H9 (cell line): ENCODE measurements around the gene ZDHHC13. TPM values are rescaled to one million over a fixed set of nuclear protein-coding genes. Genes with fewer than 3 reads are reported as not detected.

ENCODE experiments used
- DNase-seq: peaks from one replicate; pipeline ENCODE4 v3.0.0-alpha.2; 2017
- H2AFZ ChIP-seq: one replicate; pipeline ENCODE4 v1.6.1; 2013; ENCODE audit warnings: mild to moderate bottlenecking, low read length, control low read depth, moderate library complexity
- H2AK5ac ChIP-seq: 2 replicates; pipeline ENCODE4 v1.6.1; 2013; ENCODE audit warnings: low read length, control low read depth, mixed read lengths; ENCODE audit not compliant: insufficient read length
- H2BK120ac ChIP-seq: one replicate; pipeline ENCODE4 v1.6.1; 2013; ENCODE audit warnings: low read depth, mild to moderate bottlenecking, low read length, control low read depth, inconsistent platforms; ENCODE audit not compliant: poor library complexity, severe bottlenecking
- H2BK12ac ChIP-seq: 2 replicates; pipeline ENCODE4 v1.6.1; 2013; ENCODE audit warnings: low read length, control low read depth, mixed read lengths, low read depth; ENCODE audit not compliant: insufficient read length
- H2BK15ac ChIP-seq: 2 replicates; pipeline ENCODE4 v1.6.1; 2013; ENCODE audit warnings: low read depth, low read length, control low read depth
- H2BK20ac ChIP-seq: one replicate; pipeline ENCODE4 v1.6.1; 2013; ENCODE audit warnings: low read depth, mild to moderate bottlenecking, low read length, control low read depth, inconsistent platforms; ENCODE audit not compliant: poor library complexity, severe bottlenecking
- H2BK5ac ChIP-seq: 2 replicates; pipeline ENCODE4 v1.6.1; 2013; ENCODE audit warnings: low read length, control low read depth, mixed read lengths; ENCODE audit not compliant: insufficient read length
- H3K14ac ChIP-seq: 2 replicates; pipeline ENCODE4 v1.6.1; 2013; ENCODE audit warnings: low read length, control low read depth; ENCODE audit not compliant: insufficient read depth
- H3K18ac ChIP-seq: 2 replicates; pipeline ENCODE4 v1.6.1; 2013; ENCODE audit warnings: low read depth, mild to moderate bottlenecking, mixed read lengths, low read length, control low read depth; ENCODE audit not compliant: insufficient read length
- H3K23ac ChIP-seq: 2 replicates; pipeline ENCODE4 v1.6.1; 2013; ENCODE audit warnings: low read length, control low read depth, mixed read lengths, low read depth; ENCODE audit not compliant: insufficient read length
- H3K23me2 ChIP-seq: 2 replicates; pipeline ENCODE4 v1.6.1; 2013; ENCODE audit warnings: low read depth, mild to moderate bottlenecking, mixed read lengths, low read length, control low read depth; ENCODE audit not compliant: insufficient read length, poor library complexity, severe bottlenecking
- H3K27ac ChIP-seq: 2 replicates; pipeline ENCODE4 v1.5.1; 2013; ENCODE audit warnings: low read length, control low read depth, mixed read lengths, low read depth; ENCODE audit not compliant: insufficient read length
- H3K27me3 ChIP-seq: 2 replicates; pipeline ENCODE4 v1.6.1; 2013; ENCODE audit warnings: low read length, control low read depth, inconsistent platforms; ENCODE audit not compliant: insufficient read depth
- H3K4ac ChIP-seq: 2 replicates; pipeline ENCODE4 v1.6.1; 2013; ENCODE audit warnings: low read depth, mild to moderate bottlenecking, control low read depth, inconsistent platforms, low read length, moderate library complexity
- H3K4me1 ChIP-seq: 2 replicates; pipeline ENCODE4 v1.6.1; 2013; ENCODE audit warnings: low read length, control low read depth, inconsistent platforms; ENCODE audit not compliant: insufficient read depth
- H3K4me2 ChIP-seq: 2 replicates; pipeline ENCODE4 v1.6.1; 2013; ENCODE audit warnings: low read length, control low read depth, mixed read lengths; ENCODE audit not compliant: insufficient read length, insufficient read depth
- H3K56ac ChIP-seq: 2 replicates; pipeline ENCODE4 v1.6.1; 2013; ENCODE audit warnings: low read depth, mild to moderate bottlenecking, mixed read lengths, low read length, control low read depth; ENCODE audit not compliant: insufficient read length
- H3K79me1 ChIP-seq: 2 replicates; pipeline ENCODE4 v1.6.1; 2013; ENCODE audit warnings: low read depth, mild to moderate bottlenecking, moderate library complexity, low read length, control low read depth, inconsistent platforms; ENCODE audit not compliant: insufficient read depth, poor library complexity, severe bottlenecking
- H3K79me2 ChIP-seq: 2 replicates; pipeline ENCODE4 v1.6.1; 2013; ENCODE audit warnings: low read length, control low read depth, inconsistent platforms; ENCODE audit not compliant: insufficient read depth
- H3K9ac ChIP-seq: 2 replicates; pipeline ENCODE4 v1.6.1; 2013; ENCODE audit warnings: low read length, control low read depth, mixed read lengths; ENCODE audit not compliant: insufficient read length; ENCODE audit errors: extremely low read depth
- H3K9me3 ChIP-seq: one replicate; pipeline ENCODE4 v1.6.1; 2013; ENCODE audit warnings: low read depth, low read length, inconsistent platforms; ENCODE audit not compliant: control insufficient read depth
- H3T11ph ChIP-seq: one replicate; pipeline ENCODE4 v1.6.1; 2013; ENCODE audit warnings: mild to moderate bottlenecking, low read length, control low read depth, inconsistent platforms
- H4K20me1 ChIP-seq: one replicate; pipeline ENCODE4 v1.6.1; 2013; ENCODE audit not compliant: control insufficient read depth, insufficient read length, insufficient read depth
- H4K5ac ChIP-seq: 2 replicates; pipeline ENCODE4 v1.6.1; 2013; ENCODE audit warnings: low read depth, mild to moderate bottlenecking, mixed read lengths, low read length, control low read depth; ENCODE audit not compliant: insufficient read length
- H4K8ac ChIP-seq: replicated peaks from 2 replicates; pipeline ENCODE4 v1.6.1; 2013; ENCODE audit warnings: low read length, control low read depth, mixed read lengths, low read depth; ENCODE audit not compliant: insufficient read length
- H4K91ac ChIP-seq: 2 replicates; pipeline ENCODE4 v1.6.1; 2013; ENCODE audit warnings: low read depth, mild to moderate bottlenecking, moderate library complexity, mixed read lengths, low read length, control low read depth; ENCODE audit not compliant: insufficient read length
- H3K27ac Mint-ChIP-seq, 3 experiments: 2 replicates in 2 of 3; 3 replicates in 1 of 3; pipeline ENCODE4 v1.8.0; 2020 to 2021; ENCODE audit warnings: mixed read lengths in 3 of 3, mild to moderate bottlenecking in 1 of 3, moderate library complexity in 1 of 3
- H3K27me3 Mint-ChIP-seq: 2 replicates; pipeline ENCODE4 v1.8.0; 2021; ENCODE audit warnings: low read depth, mild to moderate bottlenecking, moderate library complexity, mixed read lengths
- H3K36me3 Mint-ChIP-seq, 3 experiments: 2 replicates in 2 of 3; 3 replicates in 1 of 3; pipeline ENCODE4 v1.8.0; 2020 to 2021; ENCODE audit warnings: low read depth in 3 of 3, mixed read lengths in 3 of 3; ENCODE audit not compliant: insufficient read depth in 1 of 3
- H3K4me1 Mint-ChIP-seq, 2 experiments: 2 replicates each; pipeline ENCODE4 v1.8.0; 2020; ENCODE audit warnings: mixed read lengths in 2 of 2
- H3K4me3 Mint-ChIP-seq, 2 experiments: 2 replicates in 1 of 2; 3 replicates in 1 of 2; pipeline ENCODE4 v1.8.0; 2020 to 2021; ENCODE audit warnings: mild to moderate bottlenecking in 2 of 2, mixed read lengths in 2 of 2, moderate library complexity in 1 of 2
- H3K9me3 Mint-ChIP-seq, 2 experiments: 2 replicates in 1 of 2; 3 replicates in 1 of 2; pipeline ENCODE4 v1.8.0; 2020; ENCODE audit warnings: mild to moderate bottlenecking in 2 of 2, mixed read lengths in 2 of 2, moderate library complexity in 1 of 2
- WGBS: extraction: QIAGEN DNeasy Blood & Tissue Kit; methylation state at CpG from one replicate; pipeline ENCODE4 v1.1.7; 2013; ENCODE audit warnings: missing lambda C conversion rate, low lambda C conversion rate, mixed read lengths; ENCODE audit not compliant: insufficient read length; ENCODE audit errors: extremely low coverage; 5-methylcytosine and 5-hydroxymethylcytosine counted together
- total RNA-seq: library from RNA; stranded (reverse); gene quantifications from 2 replicates; pipeline ENCODE4 v1.2.1, GENCODE V29; 2021
- TF ChIP-seq, protein P1 (sequence below): fragments of 200-600 bp; sonication (generic); conservative IDR thresholded peaks from 3 replicates; pipeline ENCODE4 v1.8.0; 2021; ENCODE audit warnings: antibody characterized with exemption, mild to moderate bottlenecking

ZDHHC13 gene
- total RNA-seq, 1 experiment from 2014 or later, result 20.9 TPM

DNA sequence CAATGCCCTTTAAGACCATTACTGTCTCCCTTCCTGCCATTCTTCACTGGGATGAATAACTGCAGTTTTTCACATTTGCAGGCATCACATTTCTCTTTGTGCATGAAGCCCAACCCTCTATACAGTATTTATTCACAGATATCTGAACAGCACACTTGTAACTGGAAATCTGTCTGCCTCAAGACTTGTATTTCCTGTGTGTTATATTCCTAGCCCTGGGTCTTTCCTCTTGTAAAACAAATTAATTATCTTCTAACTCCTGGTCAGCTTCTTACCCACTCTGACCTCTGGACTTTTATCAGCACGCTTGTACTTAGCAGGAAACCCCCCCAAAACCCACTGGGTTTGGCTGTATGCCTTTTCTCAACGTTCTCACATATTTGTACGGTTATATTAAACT lies 82.8 kb downstream of the ZDHHC13 start:
- Histone ChIP-seq H4K91ac (no peak overlapping the region), H2BK15ac (no peak overlapping the region), H2AK5ac (no peak overlapping the region), H2BK12ac (no peak overlapping the region), H3T11ph (no peak overlapping the region), H3K9ac (no peak overlapping the region), H3K79me2 (no peaks in the 10 kb centered on the region), H2BK120ac (no peak overlapping the region), H3K27me3 (no peaks in the 10 kb centered on the region), H4K5ac (no peak overlapping the region), H4K8ac (no peak overlapping the region), H3K27ac (no peak overlapping the region), H3K14ac (no peak overlapping the region), H3K4ac (no peak overlapping the region), H3K23me2 (no peaks in the 10 kb centered on the region), H3K9me3 (no peaks in the 10 kb centered on the region), H2BK20ac (no peak overlapping the region), H4K20me1 (no peaks in the 10 kb centered on the region), H3K18ac (no peak overlapping the region), H3K56ac (no peak overlapping the region), H2AFZ (no peak overlapping the region), H3K4me2 (no peak overlapping the region), H3K23ac (no peak overlapping the region), H3K79me1 (no peaks in the 10 kb centered on the region), H3K4me1 (no peaks in the 10 kb centered on the region), H2BK5ac (no peak overlapping the region)
- H3K4me1 Mint-ChIP-seq, result no peaks in the 10 kb centered on the region
- H3K9me3 Mint-ChIP-seq, result peaks cover 0 to 7% of the 10 kb centered on the region in 2 experiments; a peak in 2 of 5 replicates
- peaks cover 0 to 3% (median 0%) of the 10 kb centered on the region in 3 experiments; a peak in 1 of 7 replicates for H3K36me3 Mint-ChIP-seq
- H3K4me3 Mint-ChIP-seq, result no peak overlapping the region
- no peak for DNase-seq
- H3K27ac Mint-ChIP-seq, result no peak overlapping the region
- TF ChIP-seq, protein P1, sequence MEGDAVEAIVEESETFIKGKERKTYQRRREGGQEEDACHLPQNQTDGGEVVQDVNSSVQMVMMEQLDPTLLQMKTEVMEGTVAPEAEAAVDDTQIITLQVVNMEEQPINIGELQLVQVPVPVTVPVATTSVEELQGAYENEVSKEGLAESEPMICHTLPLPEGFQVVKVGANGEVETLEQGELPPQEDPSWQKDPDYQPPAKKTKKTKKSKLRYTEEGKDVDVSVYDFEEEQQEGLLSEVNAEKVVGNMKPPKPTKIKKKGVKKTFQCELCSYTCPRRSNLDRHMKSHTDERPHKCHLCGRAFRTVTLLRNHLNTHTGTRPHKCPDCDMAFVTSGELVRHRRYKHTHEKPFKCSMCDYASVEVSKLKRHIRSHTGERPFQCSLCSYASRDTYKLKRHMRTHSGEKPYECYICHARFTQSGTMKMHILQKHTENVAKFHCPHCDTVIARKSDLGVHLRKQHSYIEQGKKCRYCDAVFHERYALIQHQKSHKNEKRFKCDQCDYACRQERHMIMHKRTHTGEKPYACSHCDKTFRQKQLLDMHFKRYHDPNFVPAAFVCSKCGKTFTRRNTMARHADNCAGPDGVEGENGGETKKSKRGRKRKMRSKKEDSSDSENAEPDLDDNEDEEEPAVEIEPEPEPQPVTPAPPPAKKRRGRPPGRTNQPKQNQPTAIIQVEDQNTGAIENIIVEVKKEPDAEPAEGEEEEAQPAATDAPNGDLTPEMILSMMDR, result no peak
- no CpG with 5 or more reads among the region's 3 CpGs for WGBS
- H3K27me3 Mint-ChIP-seq, result peaks cover 5% of the 10 kb centered on the region; the same call in 1 of the 2 replicates
